GM21723 (cell line): Measurements from ENCODE around the gene IMPA2.

Source experiments
- ATAC-seq: cut with Tn5 transposase; IDR thresholded peaks from one replicate; pipeline ENCODE4 v1.9.1; 2021; ENCODE audit warnings: mild to moderate bottlenecking, moderate library complexity; ENCODE audit not compliant: unreplicated experiment

Gene IMPA2

DNA sequence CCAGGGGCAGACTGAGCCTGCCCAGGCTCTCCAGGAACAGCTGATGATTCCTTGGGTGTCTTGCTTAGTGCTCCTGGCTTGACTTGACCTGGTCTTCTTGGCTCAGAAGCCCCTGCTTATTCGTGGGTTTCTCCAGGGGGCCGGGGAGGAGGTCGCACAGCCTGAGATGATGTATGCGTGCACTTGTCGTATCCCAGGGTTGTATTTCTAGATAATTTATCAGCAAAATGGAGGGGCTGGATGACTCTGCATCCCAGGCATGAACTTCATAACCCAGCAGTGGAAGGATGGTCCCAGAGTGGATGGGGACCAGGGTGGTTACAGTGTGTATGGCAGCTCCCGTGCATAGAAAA, 25.2 kb downstream of the IMPA2 start:
- ATAC-seq: no peak

- no peak for ATAC-seq
Measured at GRCh38 chr18:12007063-12007462, 25.8 kb downstream of the IMPA2 start.

DNA sequence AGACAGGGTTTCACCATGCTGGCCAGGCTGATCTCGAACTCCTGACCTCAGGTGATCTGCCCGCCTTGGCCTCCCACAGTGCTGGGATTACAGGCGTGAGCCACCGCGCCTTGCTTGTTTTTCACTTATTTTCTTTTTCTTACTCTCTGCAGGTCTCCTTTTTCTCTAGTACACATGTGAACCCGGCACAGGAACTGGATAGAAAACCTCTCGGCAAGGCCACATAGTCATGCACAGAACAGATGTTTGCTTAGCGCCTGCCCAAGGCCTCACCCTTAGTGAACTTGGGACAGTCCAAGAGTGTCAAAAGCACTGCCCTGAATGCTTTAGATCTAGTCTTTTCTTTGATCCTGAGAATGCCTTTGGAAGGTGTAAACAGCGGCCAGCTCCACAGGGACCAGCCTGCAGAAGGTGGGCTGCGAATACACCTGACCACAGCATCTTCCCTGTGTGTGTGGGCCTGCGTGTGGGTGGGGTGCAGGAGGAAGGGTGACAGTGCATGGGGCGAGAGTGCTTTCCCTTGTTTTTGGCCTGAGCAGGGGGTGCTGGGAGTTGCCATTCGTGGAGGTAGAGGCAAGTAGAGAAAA, 27.0 kb downstream of the IMPA2 start:
- ATAC-seq: no peak

DNA sequence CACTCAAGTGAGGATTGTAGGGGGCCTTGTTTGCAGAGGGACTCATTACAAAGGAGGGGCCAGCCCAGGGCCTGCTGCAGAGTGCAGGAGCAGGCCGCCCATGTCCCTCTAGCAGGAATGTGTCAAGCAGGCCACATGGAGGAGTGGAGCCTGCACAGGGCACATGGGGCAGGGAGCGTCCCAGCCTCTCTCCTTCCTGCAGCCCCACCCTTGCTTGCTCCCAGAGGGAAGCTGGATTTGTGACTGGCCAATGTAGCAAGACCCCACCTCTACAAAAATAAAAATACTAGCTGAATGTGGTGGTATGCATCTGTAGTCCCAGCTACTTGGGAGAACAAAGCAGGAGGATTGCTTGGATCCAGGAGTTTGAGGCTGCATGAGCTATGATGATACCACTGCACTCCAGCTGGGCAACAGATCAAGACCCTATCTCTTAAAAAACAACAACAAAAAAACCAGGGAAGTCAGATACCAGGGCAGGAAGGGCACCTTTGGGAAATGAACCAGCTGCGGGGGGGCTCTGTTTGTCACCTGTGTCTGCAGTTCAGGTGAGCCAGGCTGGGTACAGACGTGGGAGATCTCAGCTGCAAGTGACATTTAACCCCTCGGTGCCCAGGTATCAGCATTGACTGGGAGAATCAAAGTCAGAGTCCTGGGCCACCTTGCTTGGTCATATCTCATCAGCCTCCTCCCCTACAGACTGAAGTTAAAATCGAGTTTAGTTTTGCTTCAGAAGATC, 27.7 kb downstream of the IMPA2 start:
- ATAC-seq: no peak

GRCh38 chr18:12009581-12010140, 28.4 kb downstream of the IMPA2 start:
- no peak for ATAC-seq

- ATAC-seq: no peak
Measured at GRCh38 chr18:12010187-12010802, 29.0 kb downstream of the IMPA2 start.

DNA sequence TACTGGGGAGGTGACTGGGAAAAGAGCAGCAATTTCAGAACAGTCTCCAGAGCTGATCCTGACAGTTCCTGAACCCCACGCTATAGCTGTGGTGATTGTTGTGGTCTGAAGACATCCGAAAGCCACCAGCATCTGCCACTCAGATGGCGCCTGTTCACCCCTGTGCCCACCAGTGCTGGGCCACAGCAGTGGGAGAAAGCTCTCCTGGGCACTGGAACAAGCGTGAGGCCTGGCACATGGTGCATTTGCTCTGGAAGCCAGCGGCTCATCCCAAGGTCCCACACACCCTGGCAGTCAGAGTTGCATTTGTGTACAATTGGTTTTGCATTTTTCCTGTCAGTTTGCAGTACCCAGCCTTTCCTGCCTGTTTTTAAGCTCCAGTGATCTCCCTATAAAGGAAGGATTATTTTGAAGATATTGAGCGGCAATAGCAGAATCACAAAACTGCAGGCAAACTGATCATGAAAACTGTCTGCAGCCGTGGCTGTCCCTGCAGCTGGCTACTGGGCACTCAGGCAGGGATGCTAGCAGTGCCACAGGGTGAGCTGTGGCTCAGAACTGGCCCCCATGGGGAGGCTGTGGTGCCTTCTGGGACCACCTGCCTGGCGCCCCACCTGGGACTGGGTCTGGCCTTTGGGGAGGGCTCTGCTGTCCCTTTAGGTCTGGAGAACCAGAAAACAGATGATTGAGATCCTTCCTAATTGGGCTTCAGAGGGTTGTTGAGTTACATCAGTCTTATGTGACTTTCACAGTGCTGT, 30.1 kb downstream of the IMPA2 start:
- ATAC-seq: no peak

- ATAC-seq: no peak
Measured at GRCh38 chr18:12011957-12012549, 30.7 kb downstream of the IMPA2 start.

GRCh38 chr18:12012697-12013096, 31.4 kb downstream of the IMPA2 start:
- ATAC-seq: no peak

- ATAC-seq: no peak
Measured at GRCh38 chr18:12013186-12013916, 32.0 kb downstream of the IMPA2 start.

DNA sequence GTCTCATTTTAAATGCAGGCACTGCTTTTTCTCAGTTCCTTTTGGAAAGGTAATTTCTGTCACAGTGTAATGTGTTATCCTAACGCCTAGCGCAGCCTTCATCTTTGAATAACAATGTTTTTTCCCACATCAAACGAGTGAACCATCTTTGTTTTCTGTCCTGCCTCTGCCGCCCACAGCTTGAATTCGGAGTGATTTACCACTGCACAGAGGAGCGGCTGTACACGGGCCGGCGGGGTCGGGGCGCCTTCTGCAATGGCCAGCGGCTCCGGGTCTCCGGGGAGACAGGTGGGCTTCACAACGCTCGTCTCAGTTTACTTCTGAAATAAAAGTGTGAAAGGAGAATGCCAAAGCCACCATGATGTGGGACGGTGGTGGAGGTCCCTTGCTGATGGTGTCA, 32.8 kb downstream of the IMPA2 start:
- ATAC-seq: no peak

DNA sequence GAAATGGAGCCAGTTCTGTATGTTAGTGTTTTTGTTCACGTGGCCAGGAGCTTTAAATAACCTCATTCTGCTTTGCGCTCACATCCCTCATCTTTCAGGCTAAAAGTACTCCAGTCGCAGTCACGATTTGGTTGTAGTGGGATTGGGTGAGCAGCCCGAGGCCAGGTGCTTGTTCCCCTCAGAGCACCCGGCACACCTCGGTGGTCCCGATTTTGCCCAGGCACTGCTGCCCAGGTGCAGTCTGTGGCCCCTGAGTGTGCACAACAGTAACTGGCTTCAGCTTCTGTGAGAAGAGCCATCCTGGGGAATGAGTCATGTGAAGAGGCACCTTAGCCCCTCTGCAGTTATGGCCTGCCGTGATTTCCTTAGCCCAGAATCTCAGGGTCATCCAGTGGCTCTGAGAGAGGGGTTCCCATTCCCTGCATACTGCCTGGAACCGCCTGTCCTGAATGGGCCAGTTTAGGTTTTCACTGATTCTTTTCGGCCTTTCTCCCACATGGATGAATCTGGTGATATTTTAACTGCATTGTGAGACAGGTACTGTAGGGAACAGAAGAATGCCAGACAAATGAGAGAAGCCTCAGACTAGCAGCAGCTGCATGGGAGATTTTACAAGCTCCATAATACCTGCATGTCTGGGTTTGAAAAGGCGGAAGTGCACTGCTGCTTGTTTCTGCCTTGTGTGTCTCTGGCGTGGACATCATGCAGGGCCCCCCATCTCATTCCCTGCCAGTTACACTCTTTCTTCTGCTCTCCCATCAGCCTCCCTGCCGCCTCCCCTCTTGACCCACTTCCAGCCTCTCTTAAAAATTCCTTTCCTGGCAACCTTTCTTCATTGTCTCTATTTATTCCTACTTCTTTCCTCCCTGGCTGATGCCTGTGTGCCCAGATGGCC, 33.5 kb downstream of the IMPA2 start:
- ATAC-seq: no peak

DNA sequence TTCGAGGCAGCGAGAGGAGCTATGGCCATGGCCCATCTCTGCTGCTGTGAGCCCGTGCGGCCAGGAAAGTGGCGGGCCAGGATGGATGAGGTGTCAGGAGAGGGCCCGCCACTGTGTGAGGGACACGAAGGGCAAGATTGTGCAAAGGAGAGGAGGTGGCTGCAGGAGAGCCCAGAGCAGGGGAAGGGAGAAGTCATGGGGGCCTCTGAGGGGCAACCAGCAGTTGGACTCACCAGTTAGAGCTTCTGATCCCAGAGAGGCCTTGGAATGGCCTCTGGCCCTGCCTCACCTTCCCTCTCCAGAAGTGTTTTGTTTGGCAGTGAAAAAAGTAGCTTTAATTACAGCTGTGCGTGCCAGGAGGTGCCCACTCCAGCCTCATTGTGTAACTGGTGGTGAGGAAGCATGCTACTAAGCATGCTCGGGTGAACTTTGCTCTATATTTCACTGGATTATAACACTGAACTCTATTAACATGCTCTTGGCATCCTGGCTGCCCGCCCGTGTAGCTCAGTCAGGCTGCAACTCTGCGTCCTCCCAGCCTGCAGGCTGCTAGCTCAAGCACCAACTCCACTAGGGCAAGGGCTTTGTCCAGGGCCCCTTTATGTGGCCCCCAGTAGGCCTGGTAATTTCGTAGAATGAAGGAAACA, 34.2 kb downstream of the IMPA2 start:
- no peak for ATAC-seq

DNA sequence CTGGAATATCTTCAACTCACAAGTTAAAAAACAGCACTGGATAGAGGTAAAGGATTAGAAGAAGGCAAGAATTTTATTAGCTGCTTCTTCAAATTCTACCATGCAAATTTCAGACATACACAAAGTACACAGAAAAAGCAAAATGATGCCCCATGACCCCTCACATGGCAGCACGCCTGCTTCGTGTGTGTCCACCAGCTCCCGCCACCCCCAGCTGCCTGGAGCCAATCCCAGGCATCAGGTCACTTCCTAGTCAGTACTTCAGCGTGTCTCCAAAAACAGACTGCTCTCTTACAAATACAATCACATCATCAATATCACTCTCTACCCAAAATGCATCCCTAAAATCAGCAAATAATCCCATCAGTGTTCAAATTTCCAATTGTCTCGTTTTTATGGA, 35.8 kb downstream of the IMPA2 start:
- ATAC-seq: no peak

GRCh38 chr18:12018861-12019260, 37.6 kb downstream of the IMPA2 start:
- no peak for ATAC-seq

GRCh38 chr18:12021077-12021476, 39.8 kb downstream of the IMPA2 start:
- ATAC-seq: no peak

DNA sequence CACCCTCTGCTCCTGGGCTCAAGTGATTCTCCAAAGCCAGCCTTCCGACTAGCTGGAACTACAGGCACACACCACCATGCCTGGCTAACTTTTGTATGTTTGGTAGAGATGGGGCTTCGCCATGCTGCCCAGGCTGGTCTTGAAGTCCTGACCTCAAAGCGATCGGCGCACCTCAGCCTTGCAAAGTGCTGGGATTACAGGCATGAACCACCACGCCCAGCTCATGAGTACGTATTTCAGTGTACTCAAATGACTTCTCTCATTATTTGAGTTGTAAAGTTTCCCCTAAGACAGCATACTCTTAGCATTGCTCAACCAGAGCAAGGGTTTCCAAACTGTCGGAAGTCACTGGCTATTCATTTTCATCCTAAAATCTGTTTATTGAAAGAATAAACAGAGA, 40.3 kb downstream of the IMPA2 start:
- ATAC-seq: no peak

DNA sequence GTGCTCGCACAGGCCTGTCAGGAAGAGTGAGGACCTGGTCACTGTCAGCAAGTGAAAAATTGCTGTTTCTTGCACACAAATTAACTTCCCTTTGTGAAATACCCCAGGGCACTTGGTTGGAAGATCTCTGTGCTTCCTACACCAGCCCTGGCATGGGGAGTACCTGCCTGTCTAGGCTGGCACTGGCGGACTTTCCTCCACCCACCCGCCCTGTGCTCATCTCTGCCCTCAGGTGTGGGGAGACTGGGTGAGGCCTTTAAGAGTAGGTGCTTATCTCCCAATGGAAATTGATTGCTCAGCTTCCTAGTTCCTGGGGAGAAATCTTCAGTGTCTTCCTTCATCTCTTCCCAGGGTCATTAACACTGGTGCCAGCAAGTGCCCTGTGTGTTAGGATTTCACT, 42.1 kb downstream of the IMPA2 start:
- ATAC-seq: no peak

DNA sequence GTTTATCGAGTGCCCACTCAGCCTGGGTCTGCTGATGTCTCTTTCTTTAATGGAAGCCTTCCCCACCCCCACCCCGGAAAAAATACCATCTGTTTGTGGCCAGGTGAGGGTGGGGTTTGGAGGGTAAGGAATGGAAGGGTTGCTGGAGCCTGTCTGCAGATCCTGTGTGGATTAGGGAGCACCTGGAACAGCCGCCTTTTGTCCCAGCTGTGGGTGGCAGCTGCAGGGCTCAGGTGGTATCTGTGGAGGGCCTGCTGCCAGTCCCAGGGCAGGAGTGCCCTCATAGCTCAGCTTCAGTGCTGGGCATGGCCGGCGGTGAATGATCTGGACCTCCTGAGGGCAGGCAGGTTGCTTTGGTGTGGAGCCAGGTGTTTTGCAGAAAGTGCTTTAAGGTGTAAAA, 45.3 kb downstream of the IMPA2 start:
- no peak for ATAC-seq
